LHCN-M2 (cell line): ENCODE measurements around the gene RPS6KC1. TPM values are rescaled to one million over a fixed set of nuclear protein-coding genes. Genes with fewer than 3 reads are reported as not detected.
A peak's percentile ranks its signal among the peaks of the same experiment; 100 is the strongest.
"Not testable (repeated sequence)": the region's sequence is repeated elsewhere in the genome, so short reads cannot be mapped to it uniquely, and the experiment has no call there.

ENCODE experiments used
- DNase-seq: peaks from one replicate; pipeline ENCODE4 v3.0.0-alpha.2; 2012; ENCODE audit warnings: low read depth
- total RNA-seq: library from RNA; depleted of rRNA; stranded (reverse); fragments of >200 nt; gene quantifications from 2 replicates; pipeline ENCODE4 v1.2.3, GENCODE V29; 2014

The RPS6KC1 gene
- total RNA-seq, 1 experiment from 2014 or later = 24.3 TPM

DNA sequence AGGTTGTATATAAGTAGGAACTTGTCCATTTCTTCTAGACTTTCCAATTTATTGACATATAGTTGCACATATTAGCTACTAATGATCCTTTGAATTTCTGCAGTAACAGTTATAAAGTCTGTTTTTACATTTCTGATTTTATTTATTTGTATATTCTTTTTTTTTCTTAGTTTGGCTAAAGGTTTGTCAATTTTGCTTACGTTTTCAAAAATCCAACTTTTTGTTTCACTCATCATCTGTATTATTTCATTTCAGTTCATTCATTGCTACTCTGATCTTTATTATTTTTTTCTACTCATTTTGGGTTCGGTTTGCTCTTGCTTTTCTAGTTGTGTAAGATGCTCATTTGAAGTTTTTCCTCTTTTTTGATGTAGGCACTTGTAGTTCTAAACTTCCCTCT is 97.9 kb downstream of the RPS6KC1 start:
- no peak for DNase-seq

DNA sequence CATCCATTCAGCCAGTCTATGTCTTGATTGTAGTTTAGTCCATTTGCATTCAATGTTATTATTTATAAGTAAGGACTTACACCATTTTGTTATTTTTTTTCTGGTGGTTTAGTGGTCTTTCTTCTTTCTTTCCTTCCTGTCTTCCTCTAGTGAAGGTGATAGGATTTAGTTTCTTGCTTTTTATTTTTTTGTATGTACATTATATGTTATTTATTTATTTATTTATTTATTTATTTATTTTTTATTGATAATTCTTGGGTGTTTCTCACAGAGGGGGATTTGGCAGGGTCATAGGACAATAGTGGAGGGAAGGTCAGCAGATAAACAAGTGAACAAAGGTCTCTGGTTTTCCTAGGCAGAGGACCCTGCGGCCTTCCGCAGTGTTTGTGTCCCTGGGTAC is 99.0 kb downstream of the RPS6KC1 start:
- not testable (repeated sequence) for DNase-seq

DNA sequence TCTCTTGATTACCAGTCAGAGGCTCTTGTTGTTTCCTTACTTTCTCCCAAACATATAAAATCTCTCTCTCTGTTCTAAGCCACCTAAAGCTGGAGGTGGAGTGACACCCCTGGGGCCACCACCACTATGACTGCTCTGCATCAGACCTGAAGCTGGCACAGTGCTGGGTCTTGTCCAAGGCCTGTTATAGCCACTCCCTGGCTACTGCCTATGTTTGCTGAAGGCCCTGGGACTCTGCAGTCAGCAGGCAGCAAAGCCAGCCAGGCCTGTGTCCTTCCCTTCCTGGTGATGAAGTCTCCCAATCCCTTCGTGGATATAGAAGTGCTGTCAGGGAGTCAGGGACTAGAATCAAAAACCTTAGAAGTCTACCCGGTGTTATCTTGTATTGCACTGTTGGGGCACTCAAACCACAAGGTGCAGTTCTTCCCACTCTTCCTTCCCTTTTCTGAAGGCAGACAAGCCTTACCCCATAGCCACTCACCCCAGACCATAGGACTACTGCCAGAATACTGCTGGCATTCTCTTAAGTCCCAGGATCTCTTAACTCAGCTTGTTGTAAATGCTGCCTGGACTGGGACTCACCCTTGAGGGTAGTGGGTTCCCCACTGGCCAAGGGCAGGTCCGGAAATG is 103.1 kb downstream of the RPS6KC1 start:
- DNase-seq = no peak

DNA sequence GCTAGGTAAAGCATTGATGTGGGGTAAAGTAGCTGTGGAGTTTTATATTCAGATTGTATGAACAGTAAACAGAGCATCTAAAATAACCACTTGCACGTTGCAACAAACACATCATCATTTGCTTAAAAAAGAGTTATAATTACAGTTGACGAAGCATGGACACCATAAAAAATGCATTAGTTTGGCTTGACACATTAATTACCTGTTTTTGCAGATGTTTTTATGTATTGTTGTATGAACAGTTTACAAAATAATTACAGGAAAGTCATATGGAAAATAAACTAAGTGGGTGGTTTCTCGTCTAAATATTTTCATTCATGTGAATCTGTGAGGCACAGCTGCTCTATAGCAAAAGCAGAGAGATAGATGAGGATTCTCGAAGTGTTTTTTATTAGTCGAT is 108.3 kb downstream of the RPS6KC1 start:
- DNase-seq = no peak

DNA sequence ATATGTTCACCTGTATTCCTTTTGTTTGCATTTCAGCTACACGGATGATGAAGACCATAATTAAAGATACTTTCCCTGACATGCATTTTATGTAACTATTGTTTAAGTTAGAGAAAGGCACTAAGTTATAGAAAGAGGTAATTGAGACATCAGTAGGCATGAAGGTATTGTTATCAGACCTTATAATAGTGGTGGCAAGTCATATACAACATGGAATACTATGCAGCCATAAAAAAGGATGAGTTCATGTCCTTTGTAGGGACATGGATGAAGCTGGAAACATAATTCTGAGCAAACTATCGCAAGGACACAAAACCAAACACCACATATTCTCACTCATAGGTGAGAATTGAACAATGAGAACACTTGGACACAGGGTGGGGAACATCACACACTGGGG is 109.4 kb downstream of the RPS6KC1 start:
- DNase-seq = not testable (repeated sequence)

DNA sequence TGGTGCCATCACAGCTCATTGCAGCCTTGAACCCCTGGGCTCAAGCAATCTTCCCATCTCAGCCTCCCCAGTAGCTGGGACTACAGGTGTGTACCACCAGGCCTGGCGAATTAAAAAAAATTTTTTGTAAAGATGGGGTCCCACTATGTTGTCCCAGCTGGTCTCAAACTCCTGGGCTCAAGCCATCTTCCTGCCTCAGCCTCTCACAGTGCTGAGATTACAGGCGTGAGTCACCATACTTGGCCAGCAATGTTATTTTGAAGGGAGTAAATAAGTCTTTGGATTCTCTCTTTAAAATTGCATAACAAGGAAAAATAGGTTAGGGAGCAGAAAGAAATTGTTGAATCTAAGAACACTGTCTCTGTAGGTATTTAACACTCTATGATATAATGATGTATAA is 111.3 kb downstream of the RPS6KC1 start:
- DNase-seq = peak; percentile 66

DNA sequence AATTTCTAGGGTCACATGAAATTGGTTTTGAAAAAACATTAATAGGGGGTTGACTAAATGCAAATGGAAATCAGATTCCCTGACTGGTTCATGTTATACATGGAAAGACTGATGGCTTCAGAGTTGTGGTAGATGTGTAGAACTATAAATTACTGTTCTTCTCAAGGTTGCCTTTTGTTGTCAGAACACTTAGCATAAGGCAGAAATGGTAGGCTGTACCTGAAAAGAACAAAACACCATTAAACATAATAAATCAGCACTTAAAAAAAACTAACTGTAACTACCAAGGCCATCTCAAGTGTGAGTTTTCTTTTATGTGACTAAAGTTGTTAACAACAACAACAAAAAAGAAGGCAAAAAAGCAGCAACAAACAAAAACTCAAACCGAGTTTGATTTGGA is 111.8 kb downstream of the RPS6KC1 start:
- no peak for DNase-seq

DNA sequence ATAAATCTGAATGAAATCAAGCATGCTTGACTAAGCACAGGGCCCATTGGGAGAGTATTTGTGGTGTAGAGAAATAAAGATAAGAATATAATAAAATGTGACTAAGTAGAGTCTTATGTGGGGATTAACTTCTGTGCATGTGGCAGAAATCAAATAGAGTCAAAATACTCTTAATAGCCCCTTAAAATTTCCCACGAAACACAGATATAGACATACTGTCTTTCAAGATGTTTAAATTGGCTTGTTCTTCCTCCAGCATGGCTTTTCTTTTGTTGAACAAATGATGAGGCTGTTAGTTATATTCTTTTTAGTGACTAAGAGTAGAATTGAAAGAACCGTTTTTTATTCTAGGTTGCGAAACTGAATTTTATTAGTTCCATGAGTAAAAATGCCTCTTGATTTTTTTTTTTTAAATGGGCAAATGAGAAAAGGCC is 112.3 kb downstream of the RPS6KC1 start:
- DNase-seq = peak; percentile 15

DNA sequence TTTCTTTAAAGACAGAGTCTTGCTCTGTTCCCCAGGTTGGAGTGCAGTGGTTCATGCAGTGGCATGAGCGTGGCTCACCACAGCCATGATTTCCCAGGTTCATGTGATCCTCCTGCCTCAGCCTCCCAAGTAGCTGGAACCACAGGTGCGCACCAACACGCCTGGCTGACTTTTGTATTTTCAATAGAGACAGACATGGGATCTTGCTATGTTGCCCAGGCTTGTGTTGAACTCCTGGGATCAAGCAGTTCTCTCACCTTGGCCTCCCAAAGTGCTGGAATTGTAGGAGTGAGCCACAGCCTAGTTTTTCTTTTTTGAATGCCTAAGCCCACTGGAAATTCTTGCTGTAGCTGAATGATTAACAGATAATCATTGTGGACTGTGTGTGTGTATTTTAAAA is 113.5 kb downstream of the RPS6KC1 start:
- no peak for DNase-seq

DNA sequence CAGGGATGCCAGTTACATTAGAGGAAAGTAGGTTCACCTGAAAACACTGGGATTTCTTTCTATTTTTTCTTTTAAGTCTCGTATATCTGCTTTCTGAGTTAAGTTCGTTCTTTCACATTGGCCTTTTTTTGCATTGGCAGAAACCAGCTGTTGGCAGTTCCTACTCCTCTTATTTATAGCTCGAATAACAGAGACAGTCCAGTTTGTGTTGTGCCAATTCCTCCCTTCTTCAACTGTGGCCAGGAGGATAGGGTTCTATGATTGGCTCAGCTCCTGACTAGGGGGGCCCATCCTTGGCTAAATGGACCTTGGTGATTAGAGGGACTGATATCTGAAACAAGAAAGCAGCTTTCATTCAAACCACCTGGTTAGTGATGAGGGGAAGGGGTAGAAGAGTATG is 115.8 kb downstream of the RPS6KC1 start:
- no peak for DNase-seq

DNA sequence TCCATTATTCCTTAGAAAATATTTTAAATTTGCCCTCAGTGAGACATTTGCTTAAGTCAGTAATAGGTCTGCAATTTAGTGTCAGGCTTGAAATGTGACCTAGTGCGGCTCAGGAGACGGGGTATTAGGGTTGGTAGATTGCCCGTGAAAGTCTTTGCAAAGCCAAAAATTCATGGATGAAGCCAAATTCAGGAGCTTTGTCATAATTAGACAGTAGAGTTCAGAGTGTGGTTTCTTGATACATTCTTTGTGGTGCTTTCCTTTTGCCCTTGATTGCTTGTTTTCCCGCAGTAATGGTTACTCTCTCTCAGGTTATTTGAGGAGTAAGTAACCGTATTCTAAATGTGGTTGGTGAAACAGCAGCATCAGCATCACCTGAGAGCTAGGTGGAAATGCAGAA is 120.7 kb downstream of the RPS6KC1 start:
- no peak for DNase-seq

DNA sequence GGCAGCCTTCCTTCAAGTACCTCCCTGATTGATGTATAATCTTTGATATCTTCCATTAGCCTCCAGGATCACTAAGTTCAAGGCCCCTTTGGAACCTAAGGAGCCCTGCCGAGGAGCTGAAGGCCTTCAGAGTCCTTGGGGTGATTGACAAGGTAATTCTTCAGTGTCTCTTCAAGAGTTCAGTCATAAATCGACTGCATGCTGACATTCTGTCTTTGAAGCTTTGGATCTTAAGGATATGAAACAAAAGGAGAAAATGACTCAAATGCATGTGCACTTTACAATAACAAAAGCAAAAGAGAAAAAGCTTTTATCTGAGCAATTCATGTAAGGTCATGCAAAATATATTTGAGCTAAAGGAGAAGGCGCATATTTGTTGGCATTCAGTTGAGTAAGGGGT is 125.3 kb downstream of the RPS6KC1 start:
- no peak for DNase-seq

DNA sequence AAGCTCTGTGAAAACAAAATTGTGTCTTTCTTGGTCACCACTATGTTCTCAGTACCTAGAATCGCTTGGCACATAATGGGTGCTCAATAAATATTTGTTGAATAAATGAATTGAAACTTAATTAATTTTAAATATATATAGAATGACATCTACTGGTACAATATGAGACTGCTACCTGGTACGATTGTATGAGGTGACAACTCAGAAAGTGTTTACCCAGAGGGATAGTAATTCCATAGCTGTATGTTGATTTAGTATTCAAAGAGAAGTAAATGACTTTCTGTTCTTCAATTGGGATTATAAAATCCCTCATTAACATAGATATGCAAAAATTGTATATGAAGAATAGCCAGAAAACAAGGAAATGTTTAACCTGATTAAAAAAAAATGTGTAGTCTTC is 128.7 kb downstream of the RPS6KC1 start:
- DNase-seq = no peak

DNA sequence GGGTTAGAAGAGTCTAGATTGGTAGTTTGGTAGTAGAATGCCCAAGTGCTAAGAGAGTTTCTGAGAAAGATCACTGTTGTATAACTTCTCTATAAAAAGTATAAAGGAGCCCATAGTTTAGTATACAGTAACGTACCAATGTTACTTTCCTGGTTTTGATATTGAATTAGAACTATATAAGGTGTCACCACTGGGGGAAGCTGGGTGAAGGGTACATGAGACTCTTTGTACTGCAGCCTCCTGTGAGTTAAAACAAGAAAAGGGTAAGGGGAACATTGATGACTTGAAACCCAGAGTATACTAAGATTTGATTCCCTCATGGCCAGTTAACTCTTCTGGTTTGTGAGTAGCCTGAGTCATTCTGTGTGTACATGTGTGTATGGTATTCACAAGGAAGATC is 129.8 kb downstream of the RPS6KC1 start:
- no peak for DNase-seq

DNA sequence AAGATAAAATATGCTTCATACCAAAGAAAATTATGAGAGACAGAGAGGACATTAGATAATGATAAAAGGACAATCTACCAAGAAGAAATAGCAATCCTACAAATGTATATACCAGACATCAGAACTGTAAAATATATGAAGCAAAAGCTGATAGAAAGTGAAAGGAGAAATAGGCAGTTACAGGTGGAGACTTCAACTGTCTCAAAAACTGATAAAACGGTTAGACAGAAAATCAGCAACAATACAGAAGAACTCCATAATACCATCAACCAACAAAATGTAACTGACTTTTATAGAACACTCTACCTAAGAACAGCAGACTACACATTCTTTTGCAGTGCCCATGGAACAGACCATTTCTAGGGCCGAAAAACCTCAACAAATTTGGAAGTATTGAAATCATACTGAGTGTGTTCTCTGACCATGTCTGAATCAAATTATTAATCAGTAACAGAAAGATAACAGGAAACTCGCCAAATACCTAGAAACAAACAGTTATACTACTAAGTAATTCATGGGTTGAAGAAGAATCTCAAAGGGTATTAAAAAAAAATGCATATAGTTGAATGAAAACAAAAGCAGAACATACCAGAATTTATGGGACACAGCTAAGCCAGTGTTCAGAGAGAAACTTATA is 132.1 kb downstream of the RPS6KC1 start:
- no peak for DNase-seq

DNA sequence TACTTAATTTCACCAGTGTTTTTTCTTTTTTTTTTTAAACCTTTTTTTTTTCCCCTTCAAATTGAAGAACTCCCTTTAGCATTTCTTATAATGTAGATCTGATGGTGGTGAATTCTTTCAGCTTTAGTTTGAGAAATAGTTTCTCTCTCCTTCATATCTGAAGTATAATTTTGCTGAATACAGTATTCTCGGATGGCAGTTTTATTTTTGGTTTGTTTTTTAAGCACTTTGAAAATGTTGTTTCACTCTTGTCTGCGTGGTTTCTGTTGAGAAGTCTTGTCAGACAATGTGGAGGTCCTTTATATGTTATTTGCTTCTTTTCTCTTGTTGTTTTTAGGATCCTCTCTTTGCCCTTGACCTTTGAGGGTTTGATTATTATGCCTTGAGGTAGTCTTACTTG is 135.1 kb downstream of the RPS6KC1 start:
- peak; percentile 12 for DNase-seq

DNA sequence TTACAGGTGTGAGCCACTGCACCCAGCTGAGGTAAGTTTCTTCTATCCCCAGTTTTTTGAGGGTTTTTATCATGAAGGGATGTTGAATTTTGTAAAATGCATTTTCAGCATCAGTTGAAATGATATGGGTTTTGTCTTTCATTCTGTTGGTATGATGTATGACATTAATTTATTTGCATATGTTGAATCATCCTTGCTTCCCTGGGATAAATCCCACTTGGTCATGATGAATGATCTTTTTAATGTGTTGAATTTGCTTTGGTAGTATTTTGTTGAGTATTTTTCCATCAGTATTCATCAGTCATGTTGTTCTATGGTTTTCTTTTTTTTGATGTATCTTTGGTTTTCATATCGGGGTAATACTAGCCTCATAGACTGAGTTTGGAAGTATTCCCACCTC is 141.0 kb downstream of the RPS6KC1 start:
- peak; percentile 15 for DNase-seq

DNA sequence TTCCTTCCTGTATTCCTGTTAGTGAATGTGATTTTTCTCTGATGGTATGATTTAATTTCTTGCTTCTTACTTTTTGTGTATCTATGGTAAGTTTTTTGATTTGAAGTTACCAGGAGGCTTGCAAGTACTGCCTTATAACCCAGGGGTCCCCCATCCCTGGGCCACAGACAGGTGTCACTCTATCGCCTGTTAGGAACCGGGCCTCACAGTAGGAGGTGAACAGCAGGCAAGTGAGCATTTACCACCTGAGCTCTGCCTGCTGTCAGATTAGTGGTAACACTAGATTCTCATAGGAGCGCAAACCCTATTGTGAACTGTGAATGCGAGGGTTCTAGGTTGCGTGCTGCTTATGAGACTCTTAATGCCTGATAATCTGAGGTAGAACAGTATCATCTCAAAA is 143.3 kb downstream of the RPS6KC1 start:
- no peak for DNase-seq

DNA sequence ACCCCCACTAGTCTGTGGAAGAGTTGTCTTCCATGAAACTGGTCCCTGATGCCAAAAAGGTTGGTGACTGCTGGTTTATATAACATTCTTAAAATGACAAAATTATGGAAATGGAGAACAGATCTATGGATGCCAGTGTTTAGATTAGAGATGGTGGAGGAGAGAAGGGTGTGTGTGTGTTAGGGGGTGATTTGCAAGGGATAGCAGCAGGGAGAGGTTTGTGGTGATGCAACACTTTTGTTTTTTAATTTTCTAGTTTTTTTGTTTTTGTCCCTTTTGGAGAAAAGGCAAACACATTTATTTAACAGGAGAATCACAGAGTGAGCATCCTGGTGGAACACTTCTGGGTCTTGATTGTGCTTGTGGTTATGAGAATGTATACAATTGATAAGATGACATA is 143.8 kb downstream of the RPS6KC1 start:
- DNase-seq = no peak

DNA sequence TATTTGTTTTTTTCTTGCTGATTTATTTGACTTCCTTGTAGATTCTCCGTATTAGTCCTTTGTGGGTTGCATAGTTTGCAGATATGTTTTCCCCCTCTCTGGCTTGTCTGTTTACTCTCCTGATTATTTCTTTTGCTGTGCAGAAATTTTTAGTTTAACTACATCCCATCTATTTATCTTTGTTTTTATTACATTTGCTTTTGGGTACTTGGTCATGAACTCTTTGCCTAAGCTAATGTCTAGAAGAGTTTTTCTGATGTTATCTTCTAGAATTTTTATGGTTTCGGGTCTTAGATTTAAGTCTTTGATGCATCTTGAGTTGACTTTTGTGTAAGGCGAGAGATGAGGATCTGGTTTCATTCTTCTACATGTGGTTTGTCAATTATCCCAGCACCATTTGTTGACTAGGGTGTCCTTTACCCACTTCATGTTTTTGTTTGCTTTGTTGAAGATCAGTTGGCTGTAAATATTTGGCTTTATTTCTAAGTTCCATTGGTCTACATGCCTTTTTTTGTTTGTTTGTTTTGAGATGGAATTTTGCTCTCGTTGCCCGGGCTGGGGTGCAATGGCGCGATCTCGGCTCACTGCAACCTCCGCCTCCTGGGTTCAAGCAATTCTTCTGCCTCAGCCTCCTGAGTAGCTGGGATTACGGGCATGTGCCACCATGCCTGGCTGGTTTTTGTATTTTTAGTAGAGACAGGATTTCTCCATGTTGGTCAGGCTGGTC is 145.4 kb downstream of the RPS6KC1 start:
- DNase-seq = not testable (repeated sequence)

DNA sequence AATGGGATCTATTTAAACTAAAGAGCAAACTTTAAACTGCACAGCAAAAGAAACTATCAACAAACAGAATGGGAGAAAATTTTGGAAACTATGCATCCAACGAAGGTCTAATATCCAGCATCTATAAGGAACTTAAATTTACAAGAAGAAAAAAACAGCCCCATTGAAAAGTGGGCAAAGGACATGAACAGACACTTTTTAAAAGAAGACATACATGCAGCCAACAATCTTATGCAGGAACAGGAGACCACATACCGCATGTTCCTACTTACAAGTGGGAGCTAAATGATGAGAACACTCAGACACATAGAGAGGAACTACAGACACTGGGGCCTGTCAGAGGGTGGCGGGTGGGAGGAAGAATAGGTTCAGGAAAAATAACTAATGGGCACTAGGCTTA is 149.6 kb downstream of the RPS6KC1 start:
- DNase-seq = no peak

DNA sequence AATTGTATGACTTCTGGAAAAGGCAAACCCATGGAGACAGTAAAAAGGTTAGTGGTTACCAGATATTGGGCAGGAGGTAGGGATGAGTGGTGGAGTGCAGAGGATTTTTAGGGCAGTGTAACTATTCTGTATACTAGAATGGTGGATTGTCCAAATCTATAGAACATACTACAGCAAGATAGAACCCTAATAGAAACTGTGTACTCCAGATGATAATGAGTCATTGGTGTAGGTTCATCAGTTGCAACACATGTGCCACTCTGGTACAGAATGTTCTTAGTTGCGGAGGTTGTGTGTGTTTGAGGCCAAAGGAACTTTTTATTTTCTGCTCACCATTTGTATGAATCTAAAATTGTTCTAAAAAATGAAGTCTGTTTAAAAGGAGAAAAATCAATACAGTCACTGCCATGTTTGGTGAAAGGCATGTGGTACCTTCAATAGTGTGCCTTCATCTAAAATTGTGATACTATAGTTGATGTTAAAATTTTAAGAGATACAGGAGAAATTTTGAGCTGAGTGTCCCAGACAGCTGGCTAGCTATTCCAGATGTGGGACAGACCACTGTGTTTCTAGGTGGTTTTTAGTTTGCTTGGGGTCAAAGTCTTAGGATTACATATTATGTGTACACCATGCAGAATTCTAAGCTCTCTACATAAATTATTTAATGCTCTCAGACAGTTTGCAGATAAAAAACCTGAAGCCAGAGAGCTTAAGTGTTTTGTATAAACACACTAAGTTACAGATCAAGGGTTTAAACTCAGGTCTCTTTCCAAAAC is 150.5 kb downstream of the RPS6KC1 start:
- DNase-seq = peak; percentile 90
